GM19372 (cell line): Measurements from ENCODE around the gene GPR137.
"Not testable (repeated sequence)": the region's sequence is repeated elsewhere in the genome, so short reads cannot be mapped to it uniquely, and the experiment has no call there.

Experiments
- ATAC-seq: cut with Tn5 transposase; IDR thresholded peaks from one replicate; pipeline ENCODE4 v1.9.1; 2021; ENCODE audit warnings: mild to moderate bottlenecking, low read depth, moderate library complexity; ENCODE audit not compliant: unreplicated experiment

Gene GPR137, protein sequence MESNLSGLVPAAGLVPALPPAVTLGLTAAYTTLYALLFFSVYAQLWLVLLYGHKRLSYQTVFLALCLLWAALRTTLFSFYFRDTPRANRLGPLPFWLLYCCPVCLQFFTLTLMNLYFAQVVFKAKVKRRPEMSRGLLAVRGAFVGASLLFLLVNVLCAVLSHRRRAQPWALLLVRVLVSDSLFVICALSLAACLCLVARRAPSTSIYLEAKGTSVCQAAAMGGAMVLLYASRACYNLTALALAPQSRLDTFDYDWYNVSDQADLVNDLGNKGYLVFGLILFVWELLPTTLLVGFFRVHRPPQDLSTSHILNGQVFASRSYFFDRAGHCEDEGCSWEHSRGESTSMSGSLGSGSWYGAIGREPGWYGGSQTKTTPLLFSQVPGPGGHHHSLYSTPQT

DNA sequence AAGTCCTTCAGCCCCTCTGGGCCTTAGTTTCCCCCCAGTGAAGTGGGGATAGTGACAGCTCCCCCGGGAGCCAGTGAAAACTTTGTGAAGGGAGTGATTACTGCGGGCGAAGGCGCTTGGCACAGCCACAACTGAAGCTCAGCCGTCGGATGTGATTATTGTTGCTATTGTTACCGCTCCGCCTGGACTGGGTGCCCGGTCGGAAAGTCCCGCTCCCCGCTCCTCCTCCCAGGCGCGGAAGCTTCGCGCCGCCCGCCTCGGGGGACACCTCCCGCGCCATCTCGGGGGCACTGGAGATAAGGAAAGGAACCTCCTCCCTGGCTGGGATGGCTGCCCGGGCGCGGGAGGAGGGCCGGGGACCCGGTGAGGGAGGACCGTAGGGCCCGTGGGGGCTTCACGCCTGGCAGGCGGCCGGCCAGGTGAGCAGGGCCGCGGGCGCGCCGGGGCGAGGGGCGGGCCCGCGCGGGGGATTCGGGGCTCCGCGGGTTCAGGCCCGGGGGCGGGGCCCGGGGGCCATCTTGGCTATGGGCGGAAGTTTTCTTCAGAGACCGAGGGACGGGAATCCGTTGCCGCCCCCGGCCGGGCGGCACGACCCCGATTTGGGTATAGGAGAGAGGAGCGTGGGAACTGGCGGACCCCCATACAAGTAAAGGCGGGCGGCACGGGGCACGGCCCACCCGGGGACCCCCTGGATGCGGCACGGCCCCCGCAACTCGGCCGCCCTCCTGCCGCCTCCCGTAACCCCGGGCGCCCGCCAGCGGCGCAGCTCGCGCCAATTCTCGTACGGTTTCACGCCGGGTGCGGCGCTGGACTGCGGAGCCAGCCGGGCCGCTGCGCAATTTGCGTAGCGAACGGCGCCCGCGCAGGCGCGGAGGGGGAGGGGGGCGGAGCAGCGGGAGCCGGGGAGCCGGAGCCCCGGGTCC is at the start of gene GPR137:
GPR137 (plus strand) TSS at position 887 of the 923 bp plus-strand sequence. CDS start 677 bp downstream, outside the sequence.
- peak; percentile 60 for ATAC-seq

- ATAC-seq = no peak
These were observed 48.1 kb upstream of the GPR137 start for GRCh38 chr11:64237484-64237951.

- ATAC-seq = no peak
These were observed 47.6 kb upstream of the GPR137 start for GRCh38 chr11:64238076-64238475.

GRCh38 chr11:64238999-64239398 is 46.6 kb upstream of the GPR137 start:
- ATAC-seq = no peak

- ATAC-seq = peak; percentile 3
These were observed 45.8 kb upstream of the GPR137 start for GRCh38 chr11:64239662-64240434.

- ATAC-seq = peak; percentile 54
These were observed 45.0 kb upstream of the GPR137 start, which contains the start of gene FKBP2 for GRCh38 chr11:64240435-64241240. TSS of gene FKBP2 (plus strand) at chr11:64241095. CDS start at chr11:64242388, 1,293 bp downstream.

DNA sequence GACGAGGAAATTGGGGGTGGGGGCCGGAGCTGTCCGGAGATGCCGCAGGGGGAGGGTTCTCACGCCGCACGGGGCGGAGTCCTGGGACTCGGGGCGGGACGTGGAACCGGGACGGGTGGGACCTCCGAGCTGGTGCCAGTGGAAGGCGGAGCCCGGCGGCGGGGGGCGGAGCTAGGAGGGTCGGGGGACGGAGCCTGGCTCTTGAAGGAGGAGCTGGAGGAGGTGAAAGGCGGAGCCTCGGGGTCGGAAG is 44.5 kb upstream of the GPR137 start:
- ATAC-seq = peak; percentile 74

GRCh38 chr11:64241491-64242374 is 43.9 kb upstream of the GPR137 start:
- peak; percentile 2 for ATAC-seq

DNA sequence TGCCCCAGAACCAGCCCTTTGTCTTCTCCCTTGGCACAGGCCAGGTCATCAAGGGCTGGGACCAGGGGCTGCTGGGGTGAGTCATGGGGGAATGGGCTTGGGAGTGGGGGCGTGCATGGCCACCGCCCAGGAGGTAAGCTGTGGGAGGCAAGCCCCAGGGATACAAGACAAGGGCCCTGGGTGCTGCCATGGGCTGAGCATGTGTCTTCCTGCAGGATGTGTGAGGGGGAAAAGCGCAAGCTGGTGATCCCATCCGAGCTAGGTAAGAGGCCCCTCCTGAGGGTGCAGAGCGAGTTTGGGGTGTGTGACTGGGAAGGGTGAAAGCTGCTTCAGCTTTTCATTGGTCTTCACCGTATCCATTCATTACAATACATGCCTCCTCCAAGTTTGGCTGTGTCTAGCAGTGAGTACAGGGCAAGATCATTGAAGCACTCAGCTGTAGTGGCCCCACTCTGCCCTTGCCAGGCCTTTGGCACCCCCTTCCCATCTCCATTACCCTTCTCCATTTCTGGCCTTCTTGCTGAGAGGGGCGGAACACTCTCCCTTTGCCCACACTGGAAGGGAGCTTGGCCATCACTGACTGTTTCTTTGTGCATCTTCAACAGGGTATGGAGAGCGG is 42.3 kb upstream of the GPR137 start:
- ATAC-seq = no peak

DNA sequence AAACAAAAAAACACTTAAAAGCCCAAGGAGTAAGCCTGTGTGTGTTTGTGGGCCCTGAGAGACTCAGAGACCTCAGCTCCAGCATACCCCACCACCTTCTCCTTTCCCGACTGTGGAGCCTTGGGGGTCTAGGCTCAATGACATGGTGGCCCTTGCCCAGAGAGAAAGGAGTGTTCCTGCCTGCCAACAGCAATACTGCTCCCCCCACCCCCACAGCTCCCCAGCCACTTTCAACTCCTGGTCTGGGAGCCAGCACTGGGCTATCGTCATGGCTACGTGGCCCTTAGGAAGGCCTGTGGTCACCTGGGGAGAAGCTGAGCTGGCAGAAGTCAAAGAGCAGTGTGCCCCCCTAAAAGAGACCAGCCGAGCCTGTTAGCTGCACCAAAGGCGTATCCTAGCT is 41.5 kb upstream of the GPR137 start:
- no peak for ATAC-seq

DNA sequence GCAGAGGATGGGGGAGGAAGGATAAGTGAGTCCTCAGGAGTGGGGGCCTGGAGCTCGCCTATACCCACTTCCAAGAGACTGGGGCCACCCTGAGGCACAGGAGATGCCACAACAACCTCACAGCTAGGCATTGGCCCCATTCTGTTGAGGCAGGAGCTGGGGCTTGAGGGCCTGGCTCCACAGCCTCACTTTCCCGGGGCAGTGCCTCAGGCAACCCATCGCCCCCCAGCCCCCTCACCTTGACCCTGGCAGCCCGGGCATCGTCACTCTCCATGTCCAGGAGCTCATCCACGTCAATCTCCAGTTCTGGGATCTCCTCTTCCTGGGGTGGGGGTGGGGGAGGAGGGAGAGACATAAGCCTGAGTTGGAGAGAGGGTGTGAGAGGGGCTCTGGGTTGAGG is 40.7 kb upstream of the GPR137 start:
- no peak for ATAC-seq

- no peak for ATAC-seq
These were observed 40.2 kb upstream of the GPR137 start for GRCh38 chr11:64245401-64245796.

GRCh38 chr11:64245797-64246620 is 39.6 kb upstream of the GPR137 start:
- no peak for ATAC-seq

DNA sequence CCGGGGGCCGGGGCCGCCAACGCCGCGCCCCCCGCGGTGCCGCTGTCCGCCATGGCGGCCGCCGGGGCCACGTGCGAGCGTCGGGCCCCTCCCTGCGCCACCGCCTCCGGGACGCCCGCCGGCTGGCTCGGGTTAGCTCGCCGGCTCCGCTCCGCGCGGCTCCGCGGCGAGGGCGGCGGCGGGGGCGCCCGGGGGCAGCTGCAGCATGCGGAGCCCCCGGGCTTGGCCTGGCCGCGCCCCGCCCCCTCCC is 39.1 kb upstream of the GPR137 start:
- ATAC-seq = not testable (repeated sequence)

DNA sequence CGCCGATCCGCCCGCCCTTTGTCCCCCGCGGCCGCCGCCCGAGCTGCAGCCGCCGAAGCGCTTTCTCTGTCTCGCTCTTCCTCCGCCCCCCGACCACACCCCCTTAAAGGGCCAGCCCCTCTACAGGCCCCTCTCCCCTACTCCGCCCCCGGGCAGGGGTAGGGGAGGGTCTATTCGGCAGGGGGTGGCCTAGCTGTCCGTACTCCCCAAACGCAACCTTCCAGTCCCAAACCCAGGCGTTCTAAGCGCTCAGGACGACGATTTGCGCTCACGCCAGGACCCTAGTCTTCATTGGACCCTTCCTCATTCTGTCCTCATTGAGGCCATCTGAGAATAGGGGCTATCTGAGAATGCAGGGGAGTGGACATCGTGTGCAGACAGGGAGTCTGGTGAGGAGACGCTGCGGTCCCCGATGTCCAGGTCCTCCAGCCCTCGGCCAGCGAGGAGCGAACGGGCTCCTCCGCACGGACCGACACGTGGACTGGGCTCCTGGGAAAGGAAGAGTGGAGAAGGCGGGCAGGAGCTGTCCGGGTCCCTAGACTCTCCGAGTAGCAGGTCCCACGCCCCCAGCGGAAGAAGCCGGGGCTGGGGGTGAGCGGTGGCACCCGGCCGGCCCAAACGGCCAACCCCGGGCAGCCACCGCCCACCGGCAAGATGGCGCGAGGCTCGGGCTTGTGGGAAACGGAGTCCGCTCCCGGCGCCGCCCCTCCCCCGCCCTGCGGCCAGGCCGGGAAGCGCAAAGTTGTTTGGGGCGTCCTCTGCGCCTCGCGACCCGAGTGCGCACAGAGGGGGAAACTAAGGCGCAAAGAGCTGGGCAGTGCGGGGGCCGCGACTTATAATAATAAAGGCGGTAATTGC is 38.5 kb upstream of the GPR137 start, which contains the start of gene PPP1R14B:
PPP1R14B (minus strand) TSS at position 73 of the 858 bp plus-strand sequence. CDS start 270 bp downstream, outside the sequence.
- peak; percentile 39 for ATAC-seq

DNA sequence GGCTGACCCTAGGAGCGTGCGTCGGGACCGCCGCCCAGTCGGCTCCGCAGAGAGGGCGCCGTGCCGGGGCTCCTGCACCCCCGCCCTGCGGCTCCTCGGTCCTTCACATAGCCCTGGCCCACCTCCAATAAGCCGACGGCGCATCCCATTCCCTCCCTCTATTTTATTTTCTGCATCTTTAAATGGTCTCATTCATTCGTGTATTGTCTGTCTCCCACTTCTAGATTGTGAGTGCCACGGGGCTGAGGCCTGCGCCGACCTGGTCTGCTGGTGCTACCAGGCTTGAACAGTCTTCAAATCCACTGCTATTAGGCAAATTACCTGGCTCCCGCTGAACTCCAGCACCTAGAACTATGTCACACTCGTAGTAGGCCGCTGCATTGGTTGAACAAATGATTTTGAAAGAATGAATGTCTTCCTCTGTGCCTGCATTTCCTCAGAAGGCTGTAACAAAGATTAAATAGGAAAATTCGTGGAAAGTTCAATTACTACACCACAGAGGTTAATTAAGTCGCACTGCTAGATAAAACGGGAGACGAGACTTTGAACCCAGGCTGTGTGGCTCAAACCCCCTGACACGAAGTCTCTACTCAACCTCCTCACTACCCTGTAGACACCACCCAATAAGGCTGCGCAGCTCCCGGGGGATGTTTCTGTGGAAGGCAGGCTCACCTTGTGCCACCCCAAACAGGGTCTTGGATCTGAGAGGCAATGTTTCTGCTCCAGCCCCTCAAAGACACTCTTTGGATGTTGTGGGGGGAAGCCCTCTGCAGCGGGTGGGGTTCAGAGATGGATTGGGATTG is 37.7 kb upstream of the GPR137 start:
- no peak for ATAC-seq
